H1 (cell line): ENCODE data around the gene RPS27A. TPM values are rescaled to one million over a fixed set of nuclear protein-coding genes. Genes with fewer than 3 reads are reported as not detected.

ENCODE experiments used
- CTCF ChIA-PET: fragments of 300-600 bp; sonication (Branson Sonifier 250); formaldehyde crosslinking; loops from one replicate; lab custom pipeline; 2021; ENCODE audit not compliant: partially characterized antibody; lab: Charles Lee
- POLR2A ChIA-PET: fragments of 300-600 bp; sonication (Branson Sonifier 250); formaldehyde crosslinking; loops from one replicate; lab custom pipeline; 2021; ENCODE audit warnings: inconsistent platforms; ENCODE audit not compliant: partially characterized antibody; lab: Charles Lee
- DNase-seq, 2 experiments: peaks; one replicate each; pipeline versions ENCODE4 v3.0.0 to v3.0.0-alpha.2; 2010 to 2022; ENCODE audit warnings: low spot score in 2 of 2, low read depth in 1 of 2, mixed read lengths in 1 of 2
- FAIRE-seq: peaks from 2 replicates; lab custom pipeline; 2011; peaks lifted over from hg19 to GRCh38; lab: Jason Lieb, UNC
- H2AFZ ChIP-seq: 2 replicates; pipeline ENCODE4 v1.8.1; 2012; ENCODE audit warnings: low read length, inconsistent platforms
- H2AK5ac ChIP-seq: 2 replicates; pipeline ENCODE4 v1.6.1; 2013; ENCODE audit warnings: low read depth, low read length
- H2BK120ac ChIP-seq: replicated peaks from 2 replicates; pipeline ENCODE3; 2013; ENCODE audit warnings: low read depth, low read length, inconsistent platforms
- H2BK12ac ChIP-seq: 2 replicates; pipeline ENCODE4 v1.6.1; 2013; ENCODE audit warnings: low read depth, low read length
- H2BK15ac ChIP-seq: 2 replicates; pipeline ENCODE4 v1.6.1; 2013; ENCODE audit warnings: low read length
- H2BK20ac ChIP-seq: 2 replicates; pipeline ENCODE4 v1.6.1; 2013; ENCODE audit warnings: low read length
- H2BK5ac ChIP-seq: 2 replicates; pipeline ENCODE4 v1.6.1; 2013; ENCODE audit warnings: low read depth, low read length
- H3K14ac ChIP-seq: 2 replicates; pipeline ENCODE4 v1.6.1; 2013; ENCODE audit warnings: inconsistent platforms; ENCODE audit not compliant: insufficient read length
- H3K18ac ChIP-seq: 2 replicates; pipeline ENCODE4 v1.6.1; 2013; ENCODE audit warnings: low read length; ENCODE audit errors: extremely low read depth
- H3K23ac ChIP-seq: 2 replicates; pipeline ENCODE4 v1.6.1; 2013; ENCODE audit warnings: inconsistent platforms; ENCODE audit not compliant: insufficient read length
- H3K23me2 ChIP-seq: 2 replicates; pipeline ENCODE4 v1.6.1; 2013; ENCODE audit warnings: low read depth, low read length
- H3K27ac ChIP-seq: 2 replicates; pipeline ENCODE4 v1.6.1; 2011; ENCODE audit warnings: low read depth, low read length, inconsistent platforms
- H3K27me3 ChIP-seq, 4 experiments: replicated peaks in 1 of 4; 1 replicate in 1 of 4; 2 replicates in 3 of 4; pipeline versions ENCODE4 v1.6.1 to v1.8.1; 2011 to 2013; ENCODE audit warnings: low read length in 3 of 4, mild to moderate bottlenecking in 3 of 4, inconsistent platforms in 2 of 4, mixed read lengths in 2 of 4, moderate library complexity in 1 of 4; ENCODE audit not compliant: control insufficient read depth in 3 of 4, insufficient read depth in 3 of 4; ENCODE audit errors: extremely low read depth in 1 of 4
- H3K36me3 ChIP-seq, 4 experiments: 2 replicates each; pipeline versions ENCODE4 v1.6.1 to v1.8.1; 2011 to 2013; ENCODE audit warnings: mild to moderate bottlenecking in 4 of 4, low read length in 3 of 4, moderate library complexity in 2 of 4, control low read depth in 1 of 4, inconsistent platforms in 1 of 4; ENCODE audit not compliant: insufficient read depth in 4 of 4, control insufficient read depth in 2 of 4
- H3K4ac ChIP-seq: replicated peaks from 2 replicates; pipeline ENCODE3; 2013; ENCODE audit warnings: low read length, low read depth, mixed read lengths, inconsistent platforms; ENCODE audit not compliant: insufficient read length
- H3K4me1 ChIP-seq, 4 experiments: replicated peaks in 1 of 4; 1 replicate in 1 of 4; 2 replicates in 3 of 4; pipeline versions ENCODE4 v1.6.1 to v1.8.1; 2011 to 2013; ENCODE audit warnings: low read length in 3 of 4, inconsistent platforms in 2 of 4, mixed read lengths in 1 of 4; ENCODE audit not compliant: insufficient read depth in 4 of 4, control insufficient read depth in 3 of 4
- H3K4me2 ChIP-seq, 2 experiments: 2 replicates each; pipeline versions ENCODE4 v1.6.1 to v1.8.1; 2011 to 2013; ENCODE audit warnings: low read depth in 2 of 2, low read length in 2 of 2, control low read depth in 1 of 2, inconsistent platforms in 1 of 2, mild to moderate bottlenecking in 1 of 2; ENCODE audit not compliant: insufficient read depth in 1 of 2
- H3K4me3 ChIP-seq, 4 experiments: fragments of 200-600, 300-600 bp in 1 of 4; sonication (generic), shearing (Covaris generic), sonication (Bioruptor Twin) in 1 of 4; 2 replicates each; pipeline versions ENCODE4 v1.5.1 to v1.8.1; 2011 to 2016; ENCODE audit warnings: low read length in 4 of 4, low read depth in 3 of 4, control low read depth in 2 of 4, inconsistent platforms in 2 of 4, mild to moderate bottlenecking in 2 of 4, mixed read lengths in 1 of 4, moderate library complexity in 1 of 4; ENCODE audit not compliant: insufficient read depth in 2 of 4; ENCODE audit errors: extremely low read depth in 1 of 4
- H3K56ac ChIP-seq: replicated peaks from 2 replicates; pipeline ENCODE3; 2013; ENCODE audit warnings: low read depth, mild to moderate bottlenecking, mixed read lengths, low read length, inconsistent platforms; ENCODE audit not compliant: insufficient read length
- H3K79me1 ChIP-seq: 2 replicates; pipeline ENCODE4 v1.6.1; 2013; ENCODE audit warnings: low read depth, low read length, control low read depth
- H3K79me2 ChIP-seq, 2 experiments: 2 replicates each; pipeline versions ENCODE4 v1.6.1 to v1.8.1; 2012 to 2013; ENCODE audit warnings: low read length in 2 of 2, mild to moderate bottlenecking in 2 of 2, inconsistent platforms in 1 of 2; ENCODE audit not compliant: insufficient read depth in 2 of 2, control insufficient read depth in 1 of 2
- H3K9ac ChIP-seq, 4 experiments: replicated peaks in 1 of 4; 1 replicate in 1 of 4; 2 replicates in 3 of 4; pipeline versions ENCODE4 v1.6.1 to v1.8.1; 2011 to 2013; ENCODE audit warnings: low read depth in 3 of 4, low read length in 3 of 4, control low read depth in 2 of 4, mild to moderate bottlenecking in 2 of 4, moderate library complexity in 2 of 4, inconsistent platforms in 1 of 4; ENCODE audit errors: extremely low read depth in 1 of 4
- H3K9me3 ChIP-seq, 2 experiments: 2 replicates each; pipeline versions ENCODE4 v1.6.1 to v1.8.1; 2012 to 2013; ENCODE audit warnings: mild to moderate bottlenecking in 2 of 2, moderate library complexity in 2 of 2, control low read depth in 1 of 2, inconsistent platforms in 1 of 2, low read depth in 1 of 2, low read length in 1 of 2, mixed read lengths in 1 of 2; ENCODE audit not compliant: insufficient read depth in 2 of 2
- H4K20me1 ChIP-seq, 2 experiments: replicated peaks in 1 of 2; 2 replicates each; pipeline versions ENCODE3 to v1.8.1; 2011 to 2013; ENCODE audit warnings: inconsistent platforms in 2 of 2, low read length in 2 of 2, mild to moderate bottlenecking in 1 of 2; ENCODE audit not compliant: insufficient read depth in 2 of 2, control insufficient read depth in 1 of 2
- H4K5ac ChIP-seq: 2 replicates; pipeline ENCODE4 v1.6.1; 2013; ENCODE audit warnings: low read length, low read depth, mixed read lengths, inconsistent platforms; ENCODE audit not compliant: insufficient read length
- H4K8ac ChIP-seq: 2 replicates; pipeline ENCODE4 v1.8.0; 2013; ENCODE audit warnings: mild to moderate bottlenecking, moderate library complexity, low read length, inconsistent platforms; ENCODE audit not compliant: insufficient read depth; ENCODE audit errors: extremely low read depth
- H4K91ac ChIP-seq: replicated peaks from 2 replicates; pipeline ENCODE3; 2013; ENCODE audit warnings: low read length, mixed read lengths, inconsistent platforms; ENCODE audit not compliant: insufficient read length
- BCL11A ChIP-seq, 2 experiments: IDR thresholded peaks; one replicate each; pipeline ENCODE4 v1.6.1; 2011; ENCODE audit warnings: low read depth in 2 of 2, low read length in 2 of 2, mild to moderate bottlenecking in 2 of 2
- CEBPB ChIP-seq: IDR thresholded peaks from 2 replicates; pipeline ENCODE4 v1.6.1; 2012; ENCODE audit warnings: low read depth, low read length
- CTBP2 ChIP-seq: IDR thresholded peaks from 2 replicates; pipeline ENCODE4 v1.7.0; 2011; ENCODE audit warnings: borderline replicate concordance, mild to moderate bottlenecking, moderate library complexity, mixed read lengths, low read length; ENCODE audit not compliant: insufficient read depth, insufficient read length
- PHF8 ChIP-seq: fragments of 200-600 bp; sonication (generic); conservative IDR thresholded peaks from 2 replicates; pipeline ENCODE4 v1.7.1; 2012; ENCODE audit warnings: low read depth, mild to moderate bottlenecking, inconsistent platforms, low read length, moderate library complexity
- RAD21 ChIP-seq, 2 experiments: IDR thresholded peaks in 1 of 2; conservative IDR thresholded peaks in 1 of 2; 2 replicates each; pipeline ENCODE4 v1.6.1; 2011; ENCODE audit warnings: low read depth in 2 of 2, low read length in 2 of 2, improper control_type of control experiment in 1 of 2, inconsistent platforms in 1 of 2, mild to moderate bottlenecking in 1 of 2, moderate library complexity in 1 of 2
- RXRA ChIP-seq: IDR thresholded peaks from 2 replicates; pipeline ENCODE4 v1.6.1; 2011; ENCODE audit warnings: low read depth, mild to moderate bottlenecking, low read length, moderate library complexity; ENCODE audit not compliant: insufficient read depth
- SIRT6 ChIP-seq: IDR thresholded peaks from one replicate; pipeline ENCODE4 v1.7.1; 2012; ENCODE audit warnings: low read length, inconsistent platforms
- SUZ12 ChIP-seq: fragments of 200-600 bp; sonication (generic); IDR thresholded peaks from 2 replicates; pipeline ENCODE4 v1.6.1; 2012; ENCODE audit warnings: mild to moderate bottlenecking, inconsistent platforms, low read length, moderate library complexity, mixed read lengths
- TAF7 ChIP-seq: optimal IDR thresholded peaks from 2 replicates; pipeline ENCODE3; 2011; ENCODE audit warnings: low read depth, mild to moderate bottlenecking, inconsistent platforms, low read length, moderate library complexity, borderline replicate concordance
- TEAD4 ChIP-seq: IDR thresholded peaks from 2 replicates; pipeline ENCODE4 v1.6.1; 2012; ENCODE audit warnings: low read depth, low read length, inconsistent platforms, mixed read lengths
- ZNF274 ChIP-seq: IDR thresholded peaks from 2 replicates; pipeline ENCODE4 v1.7.0; 2012; ENCODE audit warnings: low read length, borderline replicate concordance; ENCODE audit errors: extremely low read depth
- WGBS, 2 experiments: shearing (Covaris generic) in 1 of 2; methylation state at CpG; one replicate each; pipeline versions ENCODE4 v1.1.6 to v1.1.7; 2013 to 2015; ENCODE audit warnings: low lambda C conversion rate in 2 of 2, mixed read lengths in 2 of 2, inconsistent platforms in 1 of 2, low coverage in 1 of 2, missing lambda C conversion rate in 1 of 2; ENCODE audit not compliant: insufficient replicate concordance in 2 of 2, insufficient coverage in 1 of 2, insufficient read length in 1 of 2; ENCODE audit errors: extremely low coverage in 1 of 2, missing lambda C conversion rate in 1 of 2; 5-methylcytosine and 5-hydroxymethylcytosine counted together
- polyA plus RNA-seq, 7 experiments: library from polyadenylated mRNA; depleted of rRNA in 3 of 7; stranded (reverse) in 5 of 7; unstranded in 2 of 7; fragments of >200 nt in 5 of 7; fragments of 200-250 nt in 2 of 7; gene quantifications; 1 replicate in 5 of 7; 2 replicates in 1 of 7; 4 replicates in 1 of 7; pipeline versions ENCODE4 v1.2.1 to v1.2.3, GENCODE V29; 2011 to 2013; ENCODE audit warnings: missing spikeins in 2 of 7, mixed read lengths in 2 of 7
- total RNA-seq: library from RNA; stranded (reverse); fragmentation: NEBNext Ultra II Directional; extraction: Animal tissue kit (Norgen Biotek cat#: 25700); gene quantifications from 2 replicates; pipeline ENCODE4 v1.2.1, GENCODE V29; 2021
- TF ChIP-seq, protein P1 (sequence below): IDR thresholded peaks from 2 replicates; pipeline ENCODE4 v1.6.1; 2011; ENCODE audit warnings: low read depth, mild to moderate bottlenecking, low read length; ENCODE audit not compliant: insufficient read depth
- TF ChIP-seq, protein P2 (sequence below): IDR thresholded peaks from 2 replicates; pipeline ENCODE4 v1.6.1; 2012; ENCODE audit warnings: inconsistent platforms

The RPS27A gene
- total and polyA plus RNA-seq, 2 of the 8 experiments (the other 6 are each of a cell fraction or from before 2014, with no cell fraction given), result 1,431 to 1,682 TPM

GRCh38 chr2:55242617-55243016 lies 10.1 kb downstream of the RPS27A start:
- H2BK120ac ChIP-seq, result no peak overlapping the region
- H4K91ac ChIP-seq, result no peak overlapping the region
- no peak overlapping the region for H3K14ac ChIP-seq
- no peaks in the 10 kb centered on the region for H3K9me3 ChIP-seq
- no peak overlapping the region for H2AK5ac ChIP-seq
- WGBS, 2 experiments, result 88% methylated on average over 1 of the region's 1 CpG; no CpG with 5 or more reads in 1 of the 2 experiments
- no peaks in the 10 kb centered on the region for H3K27me3 ChIP-seq
- H2BK15ac ChIP-seq, result no peak overlapping the region
- no peak overlapping the region for H3K4me2 ChIP-seq
- H4K8ac ChIP-seq, result no peak overlapping the region
- no peak overlapping the region for H4K5ac ChIP-seq
- no peaks in the 10 kb centered on the region for H3K23me2 ChIP-seq
- peaks cover 0 to 52% (median 8%) of the 10 kb centered on the region in 4 experiments; a peak in 4 of 8 replicates for H3K36me3 ChIP-seq
- H3K79me2 ChIP-seq, result no peaks in the 10 kb centered on the region
- H3K9ac ChIP-seq, result no peak overlapping the region
- H2BK5ac ChIP-seq, result no peak overlapping the region
- CTCF ChIA-PET, result no interaction called here
- H3K79me1 ChIP-seq, result no peaks in the 10 kb centered on the region
- H3K4me1 ChIP-seq, result no peaks in the 10 kb centered on the region
- POLR2A ChIA-PET, result no interaction called here
- TF ChIP-seq, protein P1, sequence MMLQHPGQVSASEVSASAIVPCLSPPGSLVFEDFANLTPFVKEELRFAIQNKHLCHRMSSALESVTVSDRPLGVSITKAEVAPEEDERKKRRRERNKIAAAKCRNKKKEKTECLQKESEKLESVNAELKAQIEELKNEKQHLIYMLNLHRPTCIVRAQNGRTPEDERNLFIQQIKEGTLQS, result no peak
- no peak for TF ChIP-seq RAD21 (IDR thresholded peaks at IDR 0.05 in 1 of 2, conservative IDR thresholded peaks at IDR 0.05 in 1 of 2; ENCODE audit: low read depth in 2 of 2, low read length in 2 of 2)
- no peak for TF ChIP-seq ZNF274
- TF ChIP-seq TAF7, result no peak
- TF ChIP-seq, protein P2, sequence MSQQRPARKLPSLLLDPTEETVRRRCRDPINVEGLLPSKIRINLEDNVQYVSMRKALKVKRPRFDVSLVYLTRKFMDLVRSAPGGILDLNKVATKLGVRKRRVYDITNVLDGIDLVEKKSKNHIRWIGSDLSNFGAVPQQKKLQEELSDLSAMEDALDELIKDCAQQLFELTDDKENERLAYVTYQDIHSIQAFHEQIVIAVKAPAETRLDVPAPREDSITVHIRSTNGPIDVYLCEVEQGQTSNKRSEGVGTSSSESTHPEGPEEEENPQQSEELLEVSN, result no peak
- TF ChIP-seq CTBP2, result no peak
- no peak for TF ChIP-seq BCL11A (IDR thresholded peaks at IDR 0.05; ENCODE audit: low read depth in 2 of 2, low read length in 2 of 2)
- no peak for TF ChIP-seq RXRA
- TF ChIP-seq PHF8, result no peak
- TF ChIP-seq CEBPB, result no peak
- TF ChIP-seq TEAD4, result no peak
- no peak for TF ChIP-seq SUZ12
- TF ChIP-seq SIRT6, result no peak
- H2BK20ac ChIP-seq, result no peak overlapping the region
- H3K56ac ChIP-seq, result no peak overlapping the region
- H2BK12ac ChIP-seq, result no peak overlapping the region
- H2AFZ ChIP-seq, result no peak overlapping the region
- H3K27ac ChIP-seq, result no peak overlapping the region
- peaks cover 0 to 2% of the 10 kb centered on the region in 2 experiments for H4K20me1 ChIP-seq
- DNase-seq, result no peak
- no peak overlapping the region for H3K4ac ChIP-seq
- FAIRE-seq, result no peak
- no peak overlapping the region for H3K23ac ChIP-seq
- no peak overlapping the region for H3K4me3 ChIP-seq
- H3K18ac ChIP-seq, result no peak overlapping the region
